ENCODE results near the gene MAP3K21. TPM values are rescaled to one million over a fixed set of nuclear protein-coding genes. Genes with fewer than 3 reads are reported as not detected.

Gene MAP3K21
- total RNA-seq, 1 donor from 2014 or later: 0.11 TPM

DNA sequence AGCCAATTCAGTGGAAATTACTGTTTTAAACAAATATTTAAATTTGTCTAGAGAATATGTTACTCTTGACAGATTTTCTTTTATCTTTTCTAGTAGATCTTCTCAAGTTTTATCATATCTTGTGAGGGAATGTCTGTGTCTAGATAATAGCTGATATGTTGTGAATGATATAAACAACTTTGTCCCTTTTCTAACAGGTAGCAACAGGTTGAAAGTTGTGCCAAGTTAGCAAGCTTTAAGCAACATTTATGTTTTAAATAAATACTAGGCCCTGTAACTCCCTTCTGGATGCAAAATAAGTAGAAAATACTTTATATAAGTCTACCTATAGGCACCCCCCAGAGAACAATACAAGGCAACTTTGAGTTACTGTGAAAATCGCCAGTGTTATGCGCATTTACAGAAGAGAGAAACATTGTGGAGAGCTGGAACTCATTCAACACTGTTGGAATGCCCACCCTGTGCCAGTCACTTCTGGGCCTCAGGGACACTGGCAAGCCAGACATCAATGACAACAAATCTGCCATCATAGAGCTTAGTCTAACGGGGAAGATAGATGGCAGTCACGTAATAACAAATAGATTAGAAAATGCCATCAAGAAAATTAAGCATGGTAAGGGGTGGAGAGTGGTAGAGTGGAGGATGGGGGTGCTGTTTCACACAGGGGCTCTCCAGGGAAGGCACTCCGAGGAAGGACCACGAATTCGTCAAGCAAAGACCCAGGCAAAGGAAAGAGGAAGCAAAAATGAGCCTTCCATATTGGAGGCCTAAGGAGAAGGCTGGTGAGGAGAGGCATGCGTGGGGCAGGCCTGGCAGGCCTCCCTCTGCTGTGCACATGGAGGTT lies 4.4 kb downstream of the MAP3K21 start:
- no peak for DNase-seq (ENCODE audit: extremely low spot score, unreplicated experiment)

DNA sequence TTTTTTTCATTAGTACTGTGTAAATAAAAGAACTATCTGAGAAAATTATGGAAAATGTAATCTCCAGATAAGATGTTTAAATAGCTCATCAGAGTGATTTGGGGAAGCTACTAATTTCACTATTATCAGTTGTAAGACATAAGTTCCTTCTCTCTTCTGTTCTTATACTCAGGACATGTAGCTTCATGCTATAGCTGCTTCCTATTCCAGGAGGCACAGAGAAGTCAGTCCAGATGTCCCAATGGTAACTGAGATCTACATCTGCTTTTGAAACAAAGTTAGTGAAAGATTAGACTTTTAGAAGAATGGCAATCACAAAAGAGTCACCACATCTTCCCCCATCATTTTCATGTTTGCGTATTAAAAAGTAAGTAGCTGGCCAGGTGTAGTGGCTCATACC lies 5.6 kb downstream of the MAP3K21 start:
- Mint-ChIP-seq H3K27me3 (ENCODE audit: unreplicated experiment) (peaks cover 39% of the 10 kb centered on the region), H3K4me1 (ENCODE audit: unreplicated experiment) (peaks cover 3% of the 10 kb centered on the region), H3K27ac (ENCODE audit: unreplicated experiment) (no peak overlapping the region), H3K36me3 (ENCODE audit: unreplicated experiment) (no peaks in the 10 kb centered on the region), H3K9me3 (ENCODE audit: unreplicated experiment) (no peaks in the 10 kb centered on the region), H3K4me3 (ENCODE audit: unreplicated experiment) (no peak overlapping the region)
- no peak for TF ChIP-seq CTCF (IDR thresholded peaks at IDR 0.05)
- no peak for DNase-seq (ENCODE audit: extremely low spot score, unreplicated experiment)

More for the DNA sequence above, 4.4 kb downstream of the MAP3K21 start:
- no peak for TF ChIP-seq CTCF (IDR thresholded peaks at IDR 0.05)
- H3K27me3 Mint-ChIP-seq (ENCODE audit: unreplicated experiment): peaks cover 35% of the 10 kb centered on the region
- no peaks in the 10 kb centered on the region for H3K9me3 Mint-ChIP-seq (ENCODE audit: unreplicated experiment)
- no peaks in the 10 kb centered on the region for H3K36me3 Mint-ChIP-seq (ENCODE audit: unreplicated experiment)
- H3K4me3 Mint-ChIP-seq (ENCODE audit: unreplicated experiment): no peak overlapping the region
- peaks cover 5% of the 10 kb centered on the region for H3K4me1 Mint-ChIP-seq (ENCODE audit: unreplicated experiment)
- no peak overlapping the region for H3K27ac Mint-ChIP-seq (ENCODE audit: unreplicated experiment)

DNA sequence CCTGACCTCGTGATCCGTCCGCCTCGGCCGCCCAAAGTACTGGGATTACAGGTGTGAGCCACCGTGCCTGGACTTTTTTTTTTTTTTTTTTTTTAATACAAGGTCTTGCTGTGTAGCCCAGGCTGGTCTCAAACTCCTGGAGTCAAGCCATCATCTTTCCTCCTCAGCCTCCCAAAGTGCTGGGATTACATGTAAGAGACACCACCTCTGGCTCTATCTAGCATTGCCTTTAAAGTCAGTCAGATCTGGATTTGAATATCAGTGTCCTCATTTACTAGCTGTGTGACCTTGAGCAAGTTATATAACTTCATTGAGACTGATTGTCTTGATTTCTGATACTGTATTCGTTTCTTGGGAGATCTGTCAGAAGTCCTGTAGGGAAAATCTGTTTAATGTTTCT lies 6.6 kb downstream of the MAP3K21 start:
- H3K4me3 Mint-ChIP-seq (ENCODE audit: unreplicated experiment): no peak overlapping the region
- H3K36me3 Mint-ChIP-seq (ENCODE audit: unreplicated experiment): no peaks in the 10 kb centered on the region
- no peak overlapping the region for H3K27ac Mint-ChIP-seq (ENCODE audit: unreplicated experiment)
- peaks cover under 1% of the 10 kb centered on the region for H3K4me1 Mint-ChIP-seq (ENCODE audit: unreplicated experiment)
- TF ChIP-seq CTCF (IDR thresholded peaks at IDR 0.05): no peak
- peaks cover 42% of the 10 kb centered on the region for H3K27me3 Mint-ChIP-seq (ENCODE audit: unreplicated experiment)
- DNase-seq (ENCODE audit: extremely low spot score, unreplicated experiment): no peak
- no peaks in the 10 kb centered on the region for H3K9me3 Mint-ChIP-seq (ENCODE audit: unreplicated experiment)

DNA sequence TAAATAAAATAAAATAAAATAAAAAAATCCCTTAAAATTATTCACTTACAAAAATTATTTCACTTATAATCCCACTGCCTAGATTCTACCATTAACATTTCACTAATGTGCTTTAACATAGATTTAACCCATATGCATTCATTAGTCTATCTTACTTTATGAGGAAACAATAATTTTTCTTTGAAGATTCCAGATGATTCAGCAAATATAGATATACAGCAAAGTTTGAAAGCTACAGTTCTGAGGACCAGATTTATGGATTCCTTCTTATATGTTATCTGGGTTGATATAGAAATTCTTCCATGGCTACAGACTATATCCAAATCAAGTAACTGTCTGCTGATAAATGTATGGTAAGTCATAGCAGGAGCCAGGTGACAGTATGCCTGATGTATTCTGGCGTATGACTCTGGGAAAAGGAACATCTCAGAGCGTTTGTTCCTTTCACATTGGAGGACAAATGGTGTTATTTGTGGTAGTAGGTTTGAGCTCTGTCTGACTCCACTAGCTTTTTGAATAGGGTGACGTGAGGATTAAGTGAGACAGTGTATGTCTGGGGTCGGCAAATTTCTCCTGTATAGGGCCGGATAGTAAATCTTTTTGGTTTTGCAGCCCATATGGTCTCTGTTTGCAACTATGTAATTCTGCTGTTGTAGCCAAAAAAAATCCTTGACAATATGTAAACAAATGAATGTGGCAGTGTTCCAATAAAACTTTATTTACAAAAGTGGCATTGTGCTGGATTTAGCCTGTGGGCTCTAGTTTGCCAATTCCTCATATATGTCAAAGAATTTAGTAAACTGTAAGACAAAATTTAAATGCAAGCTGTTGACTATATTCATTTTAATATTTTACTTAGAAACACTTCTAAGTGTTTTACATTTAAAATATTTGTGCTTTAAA lies 9.3 kb downstream of the MAP3K21 start:
- no peak for DNase-seq (ENCODE audit: extremely low spot score, unreplicated experiment)
- Mint-ChIP-seq H3K27ac (ENCODE audit: unreplicated experiment) (no peak overlapping the region), H3K36me3 (ENCODE audit: unreplicated experiment) (no peaks in the 10 kb centered on the region), H3K27me3 (ENCODE audit: unreplicated experiment) (peaks cover 50% of the 10 kb centered on the region), H3K4me1 (ENCODE audit: unreplicated experiment) (no peaks in the 10 kb centered on the region), H3K4me3 (ENCODE audit: unreplicated experiment) (no peak overlapping the region), H3K9me3 (ENCODE audit: unreplicated experiment) (no peaks in the 10 kb centered on the region)
- no peak for TF ChIP-seq CTCF (IDR thresholded peaks at IDR 0.05)

DNA sequence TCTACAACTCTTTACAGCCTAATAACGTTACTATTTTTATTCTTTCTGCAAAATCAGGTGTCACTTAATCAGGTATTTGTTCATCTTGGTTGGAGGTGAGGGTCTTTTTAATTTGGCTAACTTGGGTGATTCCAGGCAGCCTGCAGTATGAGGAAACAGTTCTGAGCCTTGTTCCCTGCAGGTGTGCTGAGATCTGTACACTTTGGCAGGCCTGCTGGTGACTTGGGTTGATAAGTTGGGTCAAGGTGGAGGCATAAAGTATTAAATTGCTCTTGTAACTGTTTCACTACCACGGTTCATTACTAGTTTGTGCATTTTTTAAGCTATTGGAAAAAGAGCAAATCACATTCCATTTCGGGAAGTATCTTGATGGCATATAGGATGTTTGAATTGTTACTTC lies 10.0 kb downstream of the MAP3K21 start:
- no peak for DNase-seq (ENCODE audit: extremely low spot score, unreplicated experiment)
- TF ChIP-seq CTCF (IDR thresholded peaks at IDR 0.05): no peak
- Mint-ChIP-seq H3K27ac (ENCODE audit: unreplicated experiment) (no peak overlapping the region), H3K27me3 (ENCODE audit: unreplicated experiment) (peaks cover 50% of the 10 kb centered on the region), H3K4me3 (ENCODE audit: unreplicated experiment) (no peak overlapping the region), H3K4me1 (ENCODE audit: unreplicated experiment) (no peaks in the 10 kb centered on the region), H3K36me3 (ENCODE audit: unreplicated experiment) (no peaks in the 10 kb centered on the region), H3K9me3 (ENCODE audit: unreplicated experiment) (no peaks in the 10 kb centered on the region)
